T-helper 1 cell treated with Interleukin-12 subunit alpha and Interleukin-12 subunit beta and Interleukin-4 antibody, amounts not matched to agents 30 ng/mL and 1 ng/mL, for 36 hours (primary cell): ENCODE data around the gene EFEMP1. TPM values are rescaled to one million over a fixed set of nuclear protein-coding genes. Genes with fewer than 3 reads are reported as not detected.
"Not testable (repeated sequence)": the region's sequence is repeated elsewhere in the genome, so short reads cannot be mapped to it uniquely, and the experiment has no call there.

ENCODE experiments used
- intact Hi-C: fragments of 100-400 bp; cut with micrococcal nuclease; formaldehyde crosslinking; loops from one replicate; pipeline ENCODE4 v1.15.1; 2024
- total RNA-seq: library from RNA; stranded (reverse); gene quantifications from 2 replicates; pipeline ENCODE4 v1.2.3, GENCODE V29; 2022

The EFEMP1 gene
- total RNA-seq, 1 donor from 2014 or later: not detected

DNA sequence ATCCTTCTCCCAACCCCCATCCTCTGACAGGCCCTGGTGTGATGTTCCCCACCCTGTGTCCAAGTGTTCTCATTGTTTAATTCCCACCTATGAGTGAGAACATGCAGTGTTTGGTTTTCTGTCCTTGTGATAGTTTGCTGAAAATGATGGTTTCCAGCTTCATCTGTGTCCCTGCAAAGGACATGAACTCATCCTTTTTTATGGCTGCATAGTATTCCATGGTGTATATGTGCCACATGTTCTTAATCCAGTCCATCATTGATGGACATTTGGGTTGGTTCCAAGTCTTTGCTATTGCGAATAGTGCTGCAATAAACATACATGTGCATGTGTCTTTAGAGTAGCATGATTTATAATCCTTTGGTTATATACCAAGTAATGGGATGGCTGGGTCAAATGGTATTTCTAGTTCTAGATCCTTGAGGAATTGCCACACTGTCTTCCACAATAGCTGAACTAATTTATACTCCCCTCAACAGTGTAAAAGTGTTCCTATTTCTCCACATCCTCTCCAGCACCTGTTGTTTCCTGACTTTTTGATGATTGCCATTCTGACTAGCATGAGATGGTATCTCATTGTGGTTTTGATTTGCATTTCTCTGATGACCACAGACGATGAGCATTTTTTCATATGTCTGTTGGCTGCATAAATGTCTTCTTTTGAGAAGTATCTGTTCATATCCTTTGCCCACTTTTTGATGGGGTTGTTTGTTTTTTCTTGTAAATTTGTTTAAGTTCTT, 91.7 kb downstream of the EFEMP1 start:
- intact Hi-C loops: not testable (repeated sequence)

DNA sequence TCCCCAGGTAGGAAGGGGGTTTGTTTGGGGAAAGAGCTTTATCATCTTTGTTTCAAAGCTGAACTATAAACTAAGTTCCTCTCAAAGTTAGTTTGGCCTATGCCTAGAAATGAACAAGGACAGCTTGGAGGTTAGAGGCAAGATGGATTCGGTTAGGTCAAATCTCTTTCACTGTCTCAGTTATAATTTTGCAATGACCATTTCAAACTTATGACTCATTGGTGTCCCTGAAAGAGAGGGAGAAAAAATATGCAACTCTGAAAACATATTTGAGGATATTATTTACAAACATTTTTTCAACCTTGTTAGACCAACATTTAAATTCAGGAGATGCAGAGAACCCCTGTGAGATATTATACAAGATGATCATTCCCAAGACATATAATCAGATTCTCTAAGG, 95.7 kb downstream of the EFEMP1 start:
- intact Hi-C loops: no loop called here

DNA sequence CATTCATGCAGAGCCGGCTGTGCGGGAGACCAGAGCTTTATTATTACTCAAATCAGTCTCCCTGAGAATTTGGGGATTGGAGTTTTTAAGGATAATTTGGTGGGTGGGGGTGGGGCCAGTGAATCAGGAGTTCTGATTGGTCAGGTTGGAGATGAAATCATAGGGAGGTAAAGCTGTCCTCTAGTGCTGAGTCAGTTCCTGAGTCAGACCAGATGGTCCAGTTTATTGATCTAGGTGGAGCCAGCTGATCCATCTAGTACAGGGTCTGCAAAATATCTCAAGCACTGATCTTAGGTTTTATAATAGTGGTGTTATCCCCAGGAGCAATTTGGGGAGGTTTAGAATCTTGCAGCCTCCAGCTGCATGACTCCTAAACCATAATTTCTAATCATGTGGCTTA, 96.2 kb downstream of the EFEMP1 start:
- intact Hi-C loops: not testable (repeated sequence)

DNA sequence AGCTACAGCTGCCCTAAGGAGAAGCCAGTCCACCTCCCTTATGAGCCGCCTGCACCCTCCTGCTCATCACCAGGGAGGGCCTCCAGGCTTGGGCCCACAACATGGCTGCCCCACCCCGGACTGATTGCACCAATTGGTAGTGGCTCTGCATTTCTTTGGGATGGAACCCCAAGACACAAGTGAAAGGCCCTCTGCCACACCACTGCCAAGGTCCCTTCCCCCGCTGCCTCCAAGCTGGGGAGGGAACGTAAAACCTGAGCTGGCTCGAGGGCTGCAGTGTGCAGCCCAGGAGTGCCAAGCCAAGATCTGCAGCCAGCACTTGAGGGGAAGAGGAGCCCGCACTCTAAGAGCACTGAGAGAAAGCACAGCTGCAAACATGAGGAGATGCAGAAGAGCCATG, 97.3 kb downstream of the EFEMP1 start:
- intact Hi-C loops: no loop called here

DNA sequence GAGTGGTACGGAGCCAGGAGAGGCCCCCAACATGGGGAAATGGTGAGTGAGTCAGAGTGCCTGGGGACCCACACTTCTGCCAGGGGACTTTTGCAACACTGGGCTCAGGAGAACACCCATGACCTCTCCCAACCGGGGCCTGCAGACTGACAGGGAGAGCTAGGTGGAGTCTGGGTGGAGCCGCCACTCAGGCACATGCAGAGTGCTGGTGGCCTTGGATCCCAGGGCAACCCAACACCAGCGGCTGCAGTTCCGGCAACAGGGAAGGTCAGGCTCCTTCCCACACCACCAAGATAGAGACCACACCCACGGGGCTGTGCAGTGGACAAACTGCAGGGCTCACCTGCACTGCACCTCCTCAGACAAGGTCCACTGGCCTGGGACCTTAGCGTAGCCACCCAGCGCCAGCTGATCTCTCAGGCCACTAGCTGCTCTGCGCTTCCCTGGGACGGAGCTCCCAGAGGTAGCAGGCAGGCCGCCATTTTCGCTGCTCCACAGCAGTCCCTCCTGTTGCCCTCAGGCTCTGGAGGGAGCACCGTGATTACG, 99.0 kb downstream of the EFEMP1 start:
- intact Hi-C loops: no loop called here

Other genes with a start within 250 kb of the EFEMP1 start
- 34.4 and 47.7 TPM in 2 replicates for gene PNPT1, start 229.9 kb downstream of the EFEMP1 start, total RNA-seq